ENCODE measurements around the gene TAF7L.

Gene TAF7L

GRCh38 chrX:101220662-101221260 is 70.4 kb downstream of the TAF7L start:
- DNase-seq (ENCODE audit: low spot score) = no peak

GRCh38 chrX:101219864-101220346 is 71.2 kb downstream of the TAF7L start:
- peak; percentile 0 for DNase-seq (ENCODE audit: low spot score)

GRCh38 chrX:101219116-101219863 is 71.8 kb downstream of the TAF7L start, which contains the start of gene DRP2:
DRP2 (plus strand) TSS chrX:101219786; CDS start chrX:101231648, 11,862 bp downstream.
- DNase-seq (ENCODE audit: low spot score) = no peak
